CD4-positive, alpha-beta T cell treated with Interleukin-17A for 4 hours (primary cell): ENCODE results near the gene MTCL1.

Source experiments
- DNase-seq: peaks from one replicate; pipeline ENCODE4 v3.0.0-alpha.2; 2020; ENCODE audit warnings: mixed read lengths

The MTCL1 gene

DNA sequence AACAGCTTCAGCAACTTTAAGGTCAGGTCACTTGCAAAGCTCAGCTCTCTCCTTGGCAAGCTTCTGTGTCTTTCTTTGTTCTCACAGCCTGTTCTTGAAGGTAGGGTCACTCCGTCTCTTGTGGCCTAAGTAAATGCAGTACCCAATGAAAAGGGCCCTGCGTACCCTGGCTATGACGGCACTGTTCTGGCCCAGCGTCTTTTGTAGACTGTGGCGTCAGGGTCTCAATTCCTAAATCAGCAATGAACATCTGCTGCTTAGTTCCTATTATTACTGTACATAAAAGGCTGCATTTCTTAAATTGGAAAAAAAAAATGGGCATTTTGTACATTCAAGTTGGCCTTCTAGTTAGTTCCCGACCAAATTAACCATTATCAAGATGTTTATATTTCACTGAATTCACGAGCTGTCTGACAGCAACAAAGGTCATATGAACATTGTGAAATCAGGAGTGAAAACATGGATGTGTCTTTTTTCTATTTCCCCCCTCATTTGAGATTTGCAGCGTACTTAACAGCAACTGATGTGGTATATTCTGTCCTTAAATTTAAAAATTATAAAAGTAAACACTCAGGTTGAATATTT, 17.0 kb upstream of the MTCL1 start:
- DNase-seq: no peak

DNA sequence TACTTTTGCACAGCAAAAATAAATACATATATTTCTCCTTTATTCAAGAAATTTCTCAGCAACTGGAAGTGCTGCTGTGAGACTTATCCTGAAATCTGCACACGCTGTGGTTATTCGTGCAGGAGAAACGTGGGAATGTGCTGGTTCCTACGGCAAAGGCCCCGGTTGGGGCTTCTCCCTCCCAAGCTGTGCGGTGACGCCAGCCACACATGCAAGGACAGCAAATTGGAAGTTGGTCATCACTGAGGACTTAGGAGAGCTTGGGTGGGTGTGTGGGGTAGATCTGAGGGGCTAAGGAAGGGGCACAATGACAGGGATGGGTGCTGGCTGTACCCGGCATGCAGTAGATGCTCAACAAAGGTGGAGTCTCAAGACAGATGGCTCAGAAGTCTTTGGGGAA, 16.5 kb upstream of the MTCL1 start:
- DNase-seq: no peak

DNA sequence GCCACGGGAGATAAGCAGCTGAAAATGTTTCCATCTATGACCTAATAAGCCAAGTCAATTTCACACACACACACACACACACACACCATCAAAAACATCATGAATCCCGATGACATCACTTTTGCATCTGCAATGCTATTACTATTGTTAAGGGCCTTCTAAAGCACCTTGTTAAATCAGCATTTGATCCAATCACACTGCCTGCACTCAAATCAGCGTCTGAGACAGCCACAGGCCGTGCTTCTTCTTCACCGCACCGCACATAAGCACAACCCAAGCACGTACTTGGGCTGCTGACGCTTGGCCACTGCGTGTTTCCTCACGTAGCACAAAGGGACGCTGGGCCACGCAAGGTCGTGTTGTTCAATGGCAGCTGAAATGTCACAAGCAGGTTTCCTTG, 15.8 kb upstream of the MTCL1 start:
- no peak for DNase-seq

GRCh38 chr18:8694891-8695290, 10.5 kb upstream of the MTCL1 start:
- DNase-seq: no peak

GRCh38 chr18:8695932-8696517, 9.3 kb upstream of the MTCL1 start:
- DNase-seq: no peak

GRCh38 chr18:8696749-8697211, 8.6 kb upstream of the MTCL1 start:
- peak; percentile 78 for DNase-seq

- no peak for DNase-seq
These were observed 6.2 kb upstream of the MTCL1 start for GRCh38 chr18:8699126-8699525.

DNA sequence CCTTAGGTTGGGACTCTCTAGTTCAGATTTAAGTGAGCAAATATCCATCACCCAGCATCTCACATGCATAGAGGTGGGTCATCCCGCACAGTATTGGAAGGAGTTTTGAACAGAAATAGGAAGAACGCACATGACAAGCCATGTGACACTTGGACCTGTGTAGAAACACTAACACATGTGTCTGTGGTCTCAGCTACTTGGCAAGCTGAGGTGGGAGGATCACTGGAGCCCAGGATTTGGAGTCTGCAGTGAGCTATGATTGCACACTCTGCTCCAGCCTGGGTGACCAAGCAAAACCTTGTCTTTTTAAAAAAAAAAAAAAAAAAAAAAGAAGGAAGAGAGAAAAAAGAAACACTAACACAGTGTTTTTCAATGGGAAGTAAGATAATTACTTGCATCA, 5.4 kb upstream of the MTCL1 start:
- DNase-seq: no peak

DNA sequence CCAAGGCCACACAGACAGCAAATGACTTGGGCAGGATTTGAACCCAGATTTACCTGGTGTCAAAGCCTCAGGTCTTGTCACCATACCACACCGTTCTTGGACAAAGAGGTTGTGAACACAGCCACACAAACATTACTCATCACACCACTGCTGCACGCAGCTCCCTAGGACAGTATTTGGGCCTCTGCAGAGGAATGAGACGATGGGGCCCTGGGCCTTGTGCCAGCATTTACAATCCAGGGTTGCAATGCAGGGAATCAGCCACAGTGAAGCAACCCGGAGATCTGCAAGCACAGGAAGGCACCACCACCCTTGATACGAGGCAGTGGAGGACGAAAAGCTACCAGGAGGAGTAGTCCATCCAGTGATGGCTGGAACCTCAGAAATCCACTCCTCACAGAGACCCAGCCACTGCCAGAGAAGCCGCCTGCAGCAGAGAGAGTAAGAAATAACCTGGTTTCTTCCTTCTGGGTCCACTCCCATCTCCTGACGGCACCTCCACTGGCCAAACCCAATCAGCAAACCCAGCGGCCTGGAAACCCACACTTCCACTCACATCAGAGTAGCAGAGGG, 3.7 kb upstream of the MTCL1 start:
- no peak for DNase-seq

- no peak for DNase-seq
These were observed 2.7 kb upstream of the MTCL1 start for GRCh38 chr18:8702668-8703067.

DNA sequence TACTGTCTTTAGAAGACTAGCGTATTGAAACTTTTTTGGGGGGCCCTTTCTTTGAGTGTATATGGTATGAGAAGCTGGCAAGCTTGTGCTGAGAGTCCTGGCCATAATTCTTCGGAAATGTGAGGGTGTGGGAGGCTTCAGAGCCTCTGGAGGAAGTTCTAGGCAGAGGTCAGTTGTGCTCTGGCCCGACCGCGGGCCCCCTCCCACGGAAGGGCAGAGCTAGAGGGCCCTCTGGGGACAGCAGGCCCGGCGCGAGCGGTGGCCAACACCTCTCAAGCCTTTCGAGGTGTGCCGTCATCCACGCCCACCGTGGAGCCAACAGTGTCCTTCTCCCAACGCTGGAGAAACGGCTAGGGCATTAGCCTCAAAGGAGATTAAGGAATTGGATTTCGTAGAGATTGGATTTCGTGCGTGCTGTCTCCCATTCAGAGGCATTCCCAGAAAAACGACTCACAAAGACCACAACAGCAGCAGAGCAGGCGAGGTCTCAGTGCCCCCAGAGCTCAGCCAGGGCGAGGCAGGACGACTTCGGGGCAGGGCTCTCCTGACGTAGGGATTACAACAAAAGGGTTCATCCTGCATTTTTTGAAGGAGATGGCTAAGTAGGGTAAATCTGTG, 2.2 kb upstream of the MTCL1 start:
- no peak for DNase-seq

- no peak for DNase-seq
These were observed 1.5 kb upstream of the MTCL1 start for GRCh38 chr18:8703781-8704301.

- peak; percentile 94 for DNase-seq
These were observed 757 bp upstream of the MTCL1 start for GRCh38 chr18:8704361-8705237.

- peak; percentile 31 for DNase-seq
These were observed 820 bp downstream of the MTCL1 start for GRCh38 chr18:8705961-8706790.

DNA sequence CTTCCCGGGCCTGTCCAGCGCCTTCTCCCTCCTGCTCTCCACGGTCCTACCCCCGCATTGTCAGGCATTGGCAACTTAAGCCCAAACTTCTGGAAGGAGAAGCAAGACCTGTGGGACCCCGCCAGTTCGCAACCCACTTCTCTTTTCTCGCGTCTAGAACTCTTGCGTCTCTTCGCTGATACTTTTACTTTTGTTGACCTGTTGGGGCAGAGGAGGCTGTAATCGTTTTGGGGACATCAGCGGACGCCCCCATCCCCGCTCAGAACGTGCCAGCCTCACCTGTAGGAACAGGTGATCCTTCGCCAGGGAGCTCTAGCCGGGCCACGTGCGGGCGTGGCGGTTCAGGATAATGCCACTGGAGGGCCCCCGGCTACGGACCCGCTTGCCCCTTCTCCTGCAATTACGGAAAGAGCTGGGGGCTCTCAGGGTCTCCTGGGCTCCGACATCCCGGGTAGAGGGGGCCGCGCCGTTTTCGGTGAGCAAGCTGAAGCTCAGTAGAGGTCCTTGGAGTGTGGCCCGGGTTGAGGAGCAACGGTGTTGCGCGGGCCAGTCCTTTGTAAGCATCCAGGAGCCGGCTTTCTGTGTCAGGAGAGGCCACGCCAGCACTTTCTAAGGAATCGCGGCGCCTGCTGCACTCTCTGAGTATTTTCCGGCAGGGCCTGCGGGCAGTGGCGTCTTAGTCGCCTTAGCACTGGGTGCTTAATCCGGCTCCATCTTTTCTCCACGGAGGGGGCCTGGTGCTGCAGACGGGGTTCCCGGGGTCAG, 1.6 kb downstream of the MTCL1 start:
- peak; percentile 39 for DNase-seq

GRCh38 chr18:8707556-8708300, 2.4 kb downstream of the MTCL1 start:
- no peak for DNase-seq

DNA sequence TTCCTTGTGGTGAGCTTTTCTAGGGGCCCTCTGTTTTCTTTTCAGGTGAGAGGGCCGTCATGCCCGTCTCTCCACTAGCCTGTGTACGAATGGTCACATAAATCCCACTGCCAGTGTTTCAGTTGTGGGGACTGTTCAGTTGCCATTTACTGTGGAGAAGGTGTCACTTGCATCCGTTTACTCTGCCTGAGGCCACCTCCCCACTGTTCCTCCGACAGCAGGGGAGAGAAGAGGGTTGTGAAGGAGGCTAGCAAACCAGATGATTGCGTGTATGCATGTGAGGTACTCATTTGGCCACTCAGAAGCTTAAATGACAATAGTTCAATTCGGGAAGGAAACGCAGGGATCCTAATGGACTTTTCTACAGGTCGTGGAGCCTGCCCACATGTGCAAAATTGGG, 3.3 kb downstream of the MTCL1 start:
- no peak for DNase-seq

DNA sequence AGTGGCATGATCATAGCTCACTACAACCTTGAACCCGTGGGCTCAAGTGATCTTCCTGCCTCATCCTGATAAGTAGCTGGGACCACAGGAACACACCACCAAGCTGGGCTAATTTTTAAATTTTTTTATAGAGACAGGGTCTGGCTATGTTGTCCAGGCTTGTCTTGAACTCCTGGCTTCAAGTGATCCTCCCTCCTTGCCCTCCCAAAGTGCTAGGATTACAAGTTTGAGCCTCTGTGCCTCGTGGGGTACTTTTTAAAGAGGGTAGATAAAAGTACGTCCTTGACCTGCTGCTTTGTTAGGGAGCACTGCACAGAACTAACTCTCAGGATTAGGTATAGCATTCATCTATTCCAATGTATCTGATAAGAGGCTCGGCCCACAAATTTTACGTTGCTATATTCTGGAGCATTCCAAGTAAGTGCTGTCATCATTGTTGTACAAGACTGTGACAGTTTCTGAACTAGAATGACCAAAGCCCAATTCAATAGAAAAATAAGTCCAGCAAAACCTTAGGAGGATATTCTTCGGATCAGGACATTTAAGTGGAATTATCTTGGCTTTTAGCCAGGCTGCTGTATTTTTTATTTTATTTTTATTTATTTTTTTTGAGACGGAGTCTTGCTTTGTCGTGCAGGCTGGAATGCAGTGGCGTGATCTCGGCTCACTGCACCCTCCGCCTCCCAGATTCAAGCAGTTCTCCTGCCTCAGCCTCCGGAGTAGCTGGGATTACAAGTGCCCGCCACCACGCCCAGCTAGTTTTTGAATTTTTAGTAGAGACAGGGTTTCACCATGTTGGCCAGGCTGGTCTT, 4.1 kb downstream of the MTCL1 start:
- no peak for DNase-seq

GRCh38 chr18:8711736-8712135, 6.4 kb downstream of the MTCL1 start:
- no peak for DNase-seq

GRCh38 chr18:8713691-8714090, 8.3 kb downstream of the MTCL1 start:
- DNase-seq: no peak
